ENCODE measurements around the gene COL6A2. TPM values are rescaled to one million over a fixed set of nuclear protein-coding genes. Genes with fewer than 3 reads are reported as not detected.
A peak's percentile ranks its signal among the peaks of the same experiment; 100 is the strongest.
"Not testable (repeated sequence)": the region's sequence is repeated elsewhere in the genome, so short reads cannot be mapped to it uniquely, and the experiment has no call there.

COL6A2 gene
- total RNA-seq, 6 experiments from 2014 or later: 17.3 to 81.7 (median 38.4) TPM

- H3K36me3 ChIP-seq: no peaks in the 10 kb centered on the region
- ATAC-seq (no peak), DNase-seq (no peak)
- H3K4me3 ChIP-seq: no peak overlapping the region
- no peaks in the 10 kb centered on the region for H3K4me1 ChIP-seq
- 64% methylated on average over 5 of the region's 8 CpGs for WGBS (ENCODE audit: insufficient coverage, low coverage, low lambda C conversion rate, missing lambda C conversion rate)
- no peaks in the 10 kb centered on the region for H3K9me3 ChIP-seq
- intact Hi-C loops (cut with DNase I): no loop called here
- H3K27me3 ChIP-seq: no peaks in the 10 kb centered on the region
- TF ChIP-seq POLR2A (IDR thresholded peaks at IDR 0.05): no peak
- TF ChIP-seq CTCF (IDR thresholded peaks at IDR 0.05): no peak
- no peak overlapping the region for H3K27ac ChIP-seq
Observed at GRCh38 chr21:46168659-46169386, 70.9 kb downstream of the COL6A2 start.

GRCh38 chr21:46170436-46171193, 72.7 kb downstream of the COL6A2 start:
- ATAC-seq; H3K4me3 ChIP-seq; H3K27me3 ChIP-seq; H3K27ac ChIP-seq; H3K36me3 ChIP-seq; intact Hi-C loops (cut with DNase I); DNase-seq; H3K4me1 ChIP-seq; H3K9me3 ChIP-seq: not testable (repeated sequence)
- WGBS (ENCODE audit: insufficient coverage, low coverage, low lambda C conversion rate, missing lambda C conversion rate): 40% methylated on average over 1 of the region's 1 CpG

- H3K4me1 ChIP-seq: no peaks in the 10 kb centered on the region
- intact Hi-C loops (cut with DNase I): no loop called here
- H3K4me3 ChIP-seq: no peak overlapping the region
- DNase-seq: no peak
- no peaks in the 10 kb centered on the region for H3K9me3 ChIP-seq
- TF ChIP-seq CTCF (IDR thresholded peaks at IDR 0.05) (no peak), POLR2A (IDR thresholded peaks at IDR 0.05) (no peak)
- H3K27ac ChIP-seq: no peak overlapping the region
- 20% methylated on average over 2 of the region's 2 CpGs for WGBS (ENCODE audit: insufficient coverage, low coverage, low lambda C conversion rate, missing lambda C conversion rate)
- no peaks in the 10 kb centered on the region for H3K27me3 ChIP-seq
- ATAC-seq: no peak
- H3K36me3 ChIP-seq: no peaks in the 10 kb centered on the region
Observed at GRCh38 chr21:46171585-46171984, 73.7 kb downstream of the COL6A2 start.

GRCh38 chr21:46171996-46172862, 74.3 kb downstream of the COL6A2 start:
- Histone ChIP-seq H3K27me3 (no peaks in the 10 kb centered on the region), H3K27ac (no peak overlapping the region), H3K4me3 (no peak overlapping the region), H3K4me1 (no peaks in the 10 kb centered on the region), H3K9me3 (no peaks in the 10 kb centered on the region), H3K36me3 (no peaks in the 10 kb centered on the region)
- peak in 1 of 4 donors; percentile 11 for ATAC-seq
- intact Hi-C loops (cut with DNase I): no loop called here
- DNase-seq: no peak
- WGBS (ENCODE audit: insufficient coverage, low coverage, low lambda C conversion rate, missing lambda C conversion rate): 80% methylated on average over 17 of the region's 21 CpGs
- TF ChIP-seq POLR2A (IDR thresholded peaks at IDR 0.05): no peak
- no peak for TF ChIP-seq CTCF (IDR thresholded peaks at IDR 0.05)

Data from right lobe of liver (tissue), 6 donors.